H1 (cell line): Measurements from ENCODE around the gene AOPEP. TPM values are rescaled to one million over a fixed set of nuclear protein-coding genes. Genes with fewer than 3 reads are reported as not detected.
"Not testable (repeated sequence)": the region's sequence is repeated elsewhere in the genome, so short reads cannot be mapped to it uniquely, and the experiment has no call there.

Experiments used
- CTCF ChIA-PET: fragments of 300-600 bp; sonication (Branson Sonifier 250); formaldehyde crosslinking; loops from one replicate; lab custom pipeline; 2021; ENCODE audit not compliant: partially characterized antibody; lab: Charles Lee
- POLR2A ChIA-PET: fragments of 300-600 bp; sonication (Branson Sonifier 250); formaldehyde crosslinking; loops from one replicate; lab custom pipeline; 2021; ENCODE audit warnings: inconsistent platforms; ENCODE audit not compliant: partially characterized antibody; lab: Charles Lee
- DNase-seq, 2 experiments: peaks; one replicate each; pipeline versions ENCODE4 v3.0.0 to v3.0.0-alpha.2; 2010 to 2022; ENCODE audit warnings: low spot score in 2 of 2, low read depth in 1 of 2, mixed read lengths in 1 of 2
- FAIRE-seq: peaks from 2 replicates; lab custom pipeline; 2011; peaks lifted over from hg19 to GRCh38; lab: Jason Lieb, UNC
- H2AFZ ChIP-seq: 2 replicates; pipeline ENCODE4 v1.8.1; 2012; ENCODE audit warnings: low read length, inconsistent platforms
- H2AK5ac ChIP-seq: 2 replicates; pipeline ENCODE4 v1.6.1; 2013; ENCODE audit warnings: low read depth, low read length
- H2BK120ac ChIP-seq: replicated peaks from 2 replicates; pipeline ENCODE3; 2013; ENCODE audit warnings: low read depth, low read length, inconsistent platforms
- H2BK12ac ChIP-seq: 2 replicates; pipeline ENCODE4 v1.6.1; 2013; ENCODE audit warnings: low read depth, low read length
- H2BK15ac ChIP-seq: 2 replicates; pipeline ENCODE4 v1.6.1; 2013; ENCODE audit warnings: low read length
- H2BK20ac ChIP-seq: 2 replicates; pipeline ENCODE4 v1.6.1; 2013; ENCODE audit warnings: low read length
- H2BK5ac ChIP-seq: 2 replicates; pipeline ENCODE4 v1.6.1; 2013; ENCODE audit warnings: low read depth, low read length
- H3K14ac ChIP-seq: 2 replicates; pipeline ENCODE4 v1.6.1; 2013; ENCODE audit warnings: inconsistent platforms; ENCODE audit not compliant: insufficient read length
- H3K18ac ChIP-seq: 2 replicates; pipeline ENCODE4 v1.6.1; 2013; ENCODE audit warnings: low read length; ENCODE audit errors: extremely low read depth
- H3K23ac ChIP-seq: 2 replicates; pipeline ENCODE4 v1.6.1; 2013; ENCODE audit warnings: inconsistent platforms; ENCODE audit not compliant: insufficient read length
- H3K23me2 ChIP-seq: 2 replicates; pipeline ENCODE4 v1.6.1; 2013; ENCODE audit warnings: low read depth, low read length
- H3K27ac ChIP-seq: 2 replicates; pipeline ENCODE4 v1.6.1; 2011; ENCODE audit warnings: low read depth, low read length, inconsistent platforms
- H3K27me3 ChIP-seq, 4 experiments: replicated peaks in 1 of 4; 1 replicate in 1 of 4; 2 replicates in 3 of 4; pipeline versions ENCODE4 v1.6.1 to v1.8.1; 2011 to 2013; ENCODE audit warnings: low read length in 3 of 4, mild to moderate bottlenecking in 3 of 4, inconsistent platforms in 2 of 4, mixed read lengths in 2 of 4, moderate library complexity in 1 of 4; ENCODE audit not compliant: control insufficient read depth in 3 of 4, insufficient read depth in 3 of 4; ENCODE audit errors: extremely low read depth in 1 of 4
- H3K36me3 ChIP-seq, 4 experiments: 2 replicates each; pipeline versions ENCODE4 v1.6.1 to v1.8.1; 2011 to 2013; ENCODE audit warnings: mild to moderate bottlenecking in 4 of 4, low read length in 3 of 4, moderate library complexity in 2 of 4, control low read depth in 1 of 4, inconsistent platforms in 1 of 4; ENCODE audit not compliant: insufficient read depth in 4 of 4, control insufficient read depth in 2 of 4
- H3K4ac ChIP-seq: replicated peaks from 2 replicates; pipeline ENCODE3; 2013; ENCODE audit warnings: low read length, low read depth, mixed read lengths, inconsistent platforms; ENCODE audit not compliant: insufficient read length
- H3K4me1 ChIP-seq, 4 experiments: replicated peaks in 1 of 4; 1 replicate in 1 of 4; 2 replicates in 3 of 4; pipeline versions ENCODE4 v1.6.1 to v1.8.1; 2011 to 2013; ENCODE audit warnings: low read length in 3 of 4, inconsistent platforms in 2 of 4, mixed read lengths in 1 of 4; ENCODE audit not compliant: insufficient read depth in 4 of 4, control insufficient read depth in 3 of 4
- H3K4me2 ChIP-seq, 2 experiments: 2 replicates each; pipeline versions ENCODE4 v1.6.1 to v1.8.1; 2011 to 2013; ENCODE audit warnings: low read depth in 2 of 2, low read length in 2 of 2, control low read depth in 1 of 2, inconsistent platforms in 1 of 2, mild to moderate bottlenecking in 1 of 2; ENCODE audit not compliant: insufficient read depth in 1 of 2
- H3K4me3 ChIP-seq, 4 experiments: fragments of 200-600, 300-600 bp in 1 of 4; sonication (generic), shearing (Covaris generic), sonication (Bioruptor Twin) in 1 of 4; 2 replicates each; pipeline versions ENCODE4 v1.5.1 to v1.8.1; 2011 to 2016; ENCODE audit warnings: low read length in 4 of 4, low read depth in 3 of 4, control low read depth in 2 of 4, inconsistent platforms in 2 of 4, mild to moderate bottlenecking in 2 of 4, mixed read lengths in 1 of 4, moderate library complexity in 1 of 4; ENCODE audit not compliant: insufficient read depth in 2 of 4; ENCODE audit errors: extremely low read depth in 1 of 4
- H3K56ac ChIP-seq: replicated peaks from 2 replicates; pipeline ENCODE3; 2013; ENCODE audit warnings: low read depth, mild to moderate bottlenecking, mixed read lengths, low read length, inconsistent platforms; ENCODE audit not compliant: insufficient read length
- H3K79me1 ChIP-seq: 2 replicates; pipeline ENCODE4 v1.6.1; 2013; ENCODE audit warnings: low read depth, low read length, control low read depth
- H3K79me2 ChIP-seq, 2 experiments: 2 replicates each; pipeline versions ENCODE4 v1.6.1 to v1.8.1; 2012 to 2013; ENCODE audit warnings: low read length in 2 of 2, mild to moderate bottlenecking in 2 of 2, inconsistent platforms in 1 of 2; ENCODE audit not compliant: insufficient read depth in 2 of 2, control insufficient read depth in 1 of 2
- H3K9ac ChIP-seq, 4 experiments: replicated peaks in 1 of 4; 1 replicate in 1 of 4; 2 replicates in 3 of 4; pipeline versions ENCODE4 v1.6.1 to v1.8.1; 2011 to 2013; ENCODE audit warnings: low read depth in 3 of 4, low read length in 3 of 4, control low read depth in 2 of 4, mild to moderate bottlenecking in 2 of 4, moderate library complexity in 2 of 4, inconsistent platforms in 1 of 4; ENCODE audit errors: extremely low read depth in 1 of 4
- H3K9me3 ChIP-seq, 2 experiments: 2 replicates each; pipeline versions ENCODE4 v1.6.1 to v1.8.1; 2012 to 2013; ENCODE audit warnings: mild to moderate bottlenecking in 2 of 2, moderate library complexity in 2 of 2, control low read depth in 1 of 2, inconsistent platforms in 1 of 2, low read depth in 1 of 2, low read length in 1 of 2, mixed read lengths in 1 of 2; ENCODE audit not compliant: insufficient read depth in 2 of 2
- H4K20me1 ChIP-seq, 2 experiments: replicated peaks in 1 of 2; 2 replicates each; pipeline versions ENCODE3 to v1.8.1; 2011 to 2013; ENCODE audit warnings: inconsistent platforms in 2 of 2, low read length in 2 of 2, mild to moderate bottlenecking in 1 of 2; ENCODE audit not compliant: insufficient read depth in 2 of 2, control insufficient read depth in 1 of 2
- H4K5ac ChIP-seq: 2 replicates; pipeline ENCODE4 v1.6.1; 2013; ENCODE audit warnings: low read length, low read depth, mixed read lengths, inconsistent platforms; ENCODE audit not compliant: insufficient read length
- H4K8ac ChIP-seq: 2 replicates; pipeline ENCODE4 v1.8.0; 2013; ENCODE audit warnings: mild to moderate bottlenecking, moderate library complexity, low read length, inconsistent platforms; ENCODE audit not compliant: insufficient read depth; ENCODE audit errors: extremely low read depth
- H4K91ac ChIP-seq: replicated peaks from 2 replicates; pipeline ENCODE3; 2013; ENCODE audit warnings: low read length, mixed read lengths, inconsistent platforms; ENCODE audit not compliant: insufficient read length
- EP300 ChIP-seq, 2 experiments: IDR thresholded peaks; 1 replicate in 1 of 2; 2 replicates in 1 of 2; pipeline ENCODE4 v1.6.1; 2011 to 2012; ENCODE audit warnings: low read depth in 2 of 2, low read length in 2 of 2, mild to moderate bottlenecking in 2 of 2, borderline replicate concordance in 1 of 2, inconsistent platforms in 1 of 2, moderate library complexity in 1 of 2
- JUN ChIP-seq: IDR thresholded peaks from 2 replicates; pipeline ENCODE4 v1.6.1; 2011; ENCODE audit warnings: low read depth, mild to moderate bottlenecking, improper control_type of control experiment, low read length
- JUND ChIP-seq: IDR thresholded peaks from 2 replicates; pipeline ENCODE4 v1.6.1; 2011; ENCODE audit warnings: mild to moderate bottlenecking, improper control_type of control experiment, low read length
- NRF1 ChIP-seq: IDR thresholded peaks from 2 replicates; pipeline ENCODE4 v1.6.1; 2011; ENCODE audit warnings: mild to moderate bottlenecking, low read depth, low read length, improper control_type of control experiment
- SIX5 ChIP-seq: IDR thresholded peaks from 2 replicates; pipeline ENCODE4 v1.6.1; 2011; ENCODE audit warnings: mild to moderate bottlenecking, low read depth, low read length
- WGBS, 2 experiments: shearing (Covaris generic) in 1 of 2; methylation state at CpG; one replicate each; pipeline versions ENCODE4 v1.1.6 to v1.1.7; 2013 to 2015; ENCODE audit warnings: low lambda C conversion rate in 2 of 2, mixed read lengths in 2 of 2, inconsistent platforms in 1 of 2, low coverage in 1 of 2, missing lambda C conversion rate in 1 of 2; ENCODE audit not compliant: insufficient replicate concordance in 2 of 2, insufficient coverage in 1 of 2, insufficient read length in 1 of 2; ENCODE audit errors: extremely low coverage in 1 of 2, missing lambda C conversion rate in 1 of 2; 5-methylcytosine and 5-hydroxymethylcytosine counted together
- polyA plus RNA-seq, 7 experiments: library from polyadenylated mRNA; depleted of rRNA in 3 of 7; stranded (reverse) in 5 of 7; unstranded in 2 of 7; fragments of >200 nt in 5 of 7; fragments of 200-250 nt in 2 of 7; gene quantifications; 1 replicate in 5 of 7; 2 replicates in 1 of 7; 4 replicates in 1 of 7; pipeline versions ENCODE4 v1.2.1 to v1.2.3, GENCODE V29; 2011 to 2013; ENCODE audit warnings: missing spikeins in 2 of 7, mixed read lengths in 2 of 7
- total RNA-seq: library from RNA; stranded (reverse); fragmentation: NEBNext Ultra II Directional; extraction: Animal tissue kit (Norgen Biotek cat#: 25700); gene quantifications from 2 replicates; pipeline ENCODE4 v1.2.1, GENCODE V29; 2021
- TF ChIP-seq, protein P1 (sequence below): IDR thresholded peaks from 2 replicates; pipeline ENCODE4 v1.6.1; 2011; ENCODE audit warnings: low read length, improper control_type of control experiment

AOPEP gene
- total and polyA plus RNA-seq, 2 of the 8 experiments (the other 6 are each of a cell fraction or from before 2014, with no cell fraction given), result 6.1 to 14.3 TPM

DNA sequence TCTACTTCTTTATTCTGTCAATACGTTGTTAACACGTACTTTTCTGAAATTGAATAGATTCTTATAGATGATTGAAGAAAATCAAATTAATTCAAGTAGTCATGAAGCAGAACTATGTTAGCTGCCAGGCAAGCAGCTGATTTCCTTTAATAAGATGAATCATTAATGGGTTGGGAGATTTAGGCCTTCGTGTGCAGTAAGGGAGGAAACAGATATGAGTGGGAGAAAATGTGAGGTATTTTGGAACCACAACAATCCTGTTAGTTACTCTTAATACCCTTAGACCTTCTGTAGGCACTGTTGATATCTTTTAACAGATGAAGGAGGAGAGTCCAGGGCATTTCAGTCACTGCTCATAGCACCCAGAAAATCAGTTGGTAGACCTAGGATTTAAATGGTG, 121.0 kb downstream of the AOPEP start (continued):
- TF ChIP-seq, protein P1, sequence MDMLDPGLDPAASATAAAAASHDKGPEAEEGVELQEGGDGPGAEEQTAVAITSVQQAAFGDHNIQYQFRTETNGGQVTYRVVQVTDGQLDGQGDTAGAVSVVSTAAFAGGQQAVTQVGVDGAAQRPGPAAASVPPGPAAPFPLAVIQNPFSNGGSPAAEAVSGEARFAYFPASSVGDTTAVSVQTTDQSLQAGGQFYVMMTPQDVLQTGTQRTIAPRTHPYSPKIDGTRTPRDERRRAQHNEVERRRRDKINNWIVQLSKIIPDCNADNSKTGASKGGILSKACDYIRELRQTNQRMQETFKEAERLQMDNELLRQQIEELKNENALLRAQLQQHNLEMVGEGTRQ, result no peak
- TF ChIP-seq JUND (no peak), SIX5 (no peak), NRF1 (no peak), JUN (no peak), EP300 (IDR thresholded peaks at IDR 0.05; ENCODE audit: borderline replicate concordance in 1 of 2, low read depth in 2 of 2, low read length in 2 of 2) (no peak)

DNA sequence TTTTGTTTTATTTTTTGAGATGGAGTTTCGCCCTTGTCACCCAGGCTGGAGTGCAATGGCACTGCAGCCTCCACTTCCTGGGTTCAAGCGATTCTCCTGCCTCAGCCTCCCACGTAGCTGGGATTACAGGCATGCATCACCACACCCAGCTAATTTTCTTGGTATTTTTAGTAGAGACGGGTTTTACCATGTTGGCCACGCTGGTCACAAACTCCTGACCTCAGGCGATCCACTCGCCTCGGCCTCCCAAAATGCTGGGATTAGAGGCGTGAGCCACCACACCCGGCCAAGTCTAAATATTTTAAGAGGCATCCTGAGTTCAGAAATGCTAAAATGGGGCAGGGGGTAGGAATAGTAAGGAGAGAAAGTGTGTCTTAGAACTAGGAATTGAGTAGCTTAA, 122.3 kb downstream of the AOPEP start:
- H3K23me2 ChIP-seq, H3K4me3 ChIP-seq, H4K8ac ChIP-seq, H3K27me3 ChIP-seq, H2BK5ac ChIP-seq, FAIRE-seq, H4K91ac ChIP-seq, H3K9ac ChIP-seq, H2BK120ac ChIP-seq, H2AK5ac ChIP-seq, H3K4me1 ChIP-seq, H3K9me3 ChIP-seq, H3K79me1 ChIP-seq, H4K20me1 ChIP-seq, H2BK12ac ChIP-seq, H2BK20ac ChIP-seq, H2AFZ ChIP-seq, H3K56ac ChIP-seq, H4K5ac ChIP-seq, H2BK15ac ChIP-seq, H3K23ac ChIP-seq, H3K18ac ChIP-seq, POLR2A ChIA-PET, H3K79me2 ChIP-seq, H3K4me2 ChIP-seq, H3K14ac ChIP-seq, H3K4ac ChIP-seq, H3K36me3 ChIP-seq, H3K27ac ChIP-seq: not testable (repeated sequence)
- CTCF ChIA-PET, result interaction anchor here (0.6 kb wide), 3 partner anchors 70 to 293 kb away, joined by 3 to 4 read pairs (median 4); no protein-coding TSS in a partner anchor
- 93% methylated on average over 10 of the region's 10 CpGs; no CpG with 5 or more reads in 1 of the 2 experiments for WGBS, 2 experiments
- peak in 1 of 2 experiments; percentile 10 for DNase-seq
